GM12801 (cell line): Measurements from ENCODE around the gene TRABD.

Experiments
- TF ChIP-seq, protein P1 (sequence below): IDR thresholded peaks from one replicate; pipeline ENCODE4 v1.5.1; 2011; ENCODE audit warnings: control low read depth; ENCODE audit not compliant: insufficient read length; ENCODE audit errors: extremely low read depth

Gene TRABD

DNA sequence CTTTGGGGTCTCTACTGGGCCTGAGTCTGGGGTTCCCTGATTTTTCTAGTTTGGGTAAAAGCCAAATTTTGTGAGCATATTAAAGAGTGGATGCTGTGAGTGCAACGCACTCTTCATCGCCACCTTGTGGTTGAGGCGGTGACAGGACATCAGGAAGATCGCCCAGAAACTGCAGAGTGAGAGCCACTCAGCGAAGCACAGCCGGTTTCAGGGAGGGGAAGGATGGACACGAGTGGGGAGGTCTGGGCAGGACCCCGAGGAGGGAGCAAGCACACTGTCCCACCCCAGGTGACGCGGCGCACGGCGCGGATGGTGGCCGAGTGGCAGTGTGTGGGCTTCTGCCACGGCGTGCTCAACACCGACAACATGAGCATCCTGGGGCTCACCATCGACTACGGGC lies 24.2 kb downstream of the TRABD start:
- TF ChIP-seq, protein P1, sequence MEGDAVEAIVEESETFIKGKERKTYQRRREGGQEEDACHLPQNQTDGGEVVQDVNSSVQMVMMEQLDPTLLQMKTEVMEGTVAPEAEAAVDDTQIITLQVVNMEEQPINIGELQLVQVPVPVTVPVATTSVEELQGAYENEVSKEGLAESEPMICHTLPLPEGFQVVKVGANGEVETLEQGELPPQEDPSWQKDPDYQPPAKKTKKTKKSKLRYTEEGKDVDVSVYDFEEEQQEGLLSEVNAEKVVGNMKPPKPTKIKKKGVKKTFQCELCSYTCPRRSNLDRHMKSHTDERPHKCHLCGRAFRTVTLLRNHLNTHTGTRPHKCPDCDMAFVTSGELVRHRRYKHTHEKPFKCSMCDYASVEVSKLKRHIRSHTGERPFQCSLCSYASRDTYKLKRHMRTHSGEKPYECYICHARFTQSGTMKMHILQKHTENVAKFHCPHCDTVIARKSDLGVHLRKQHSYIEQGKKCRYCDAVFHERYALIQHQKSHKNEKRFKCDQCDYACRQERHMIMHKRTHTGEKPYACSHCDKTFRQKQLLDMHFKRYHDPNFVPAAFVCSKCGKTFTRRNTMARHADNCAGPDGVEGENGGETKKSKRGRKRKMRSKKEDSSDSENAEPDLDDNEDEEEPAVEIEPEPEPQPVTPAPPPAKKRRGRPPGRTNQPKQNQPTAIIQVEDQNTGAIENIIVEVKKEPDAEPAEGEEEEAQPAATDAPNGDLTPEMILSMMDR = no peak

GRCh38 chr22:50210378-50211139 lies 24.8 kb downstream of the TRABD start:
- TF ChIP-seq, protein P1 = no peak

- TF ChIP-seq, protein P1 = no peak
Measured at GRCh38 chr22:50211147-50211546, 25.4 kb downstream of the TRABD start.

DNA sequence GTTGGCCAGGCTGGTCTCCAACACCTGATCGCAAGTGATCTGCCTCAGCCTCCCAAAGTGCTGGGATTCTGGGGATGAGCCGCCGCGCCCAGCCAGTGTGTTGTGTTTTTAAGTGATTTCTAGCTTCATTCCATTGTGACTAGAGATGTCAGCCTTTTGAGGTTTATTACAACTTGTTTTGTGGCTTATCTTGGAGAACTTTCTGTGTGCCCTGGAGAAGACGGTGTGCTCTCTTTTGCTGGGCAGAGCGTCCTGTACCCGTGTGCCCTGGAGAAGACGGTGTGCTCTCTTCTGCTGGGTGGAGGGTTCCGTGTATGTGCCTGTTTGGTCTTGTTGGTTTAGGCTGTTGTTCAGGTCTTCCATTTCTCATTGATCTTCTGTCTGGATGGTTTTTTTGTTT lies 27.6 kb downstream of the TRABD start:
- TF ChIP-seq, protein P1 = no peak

DNA sequence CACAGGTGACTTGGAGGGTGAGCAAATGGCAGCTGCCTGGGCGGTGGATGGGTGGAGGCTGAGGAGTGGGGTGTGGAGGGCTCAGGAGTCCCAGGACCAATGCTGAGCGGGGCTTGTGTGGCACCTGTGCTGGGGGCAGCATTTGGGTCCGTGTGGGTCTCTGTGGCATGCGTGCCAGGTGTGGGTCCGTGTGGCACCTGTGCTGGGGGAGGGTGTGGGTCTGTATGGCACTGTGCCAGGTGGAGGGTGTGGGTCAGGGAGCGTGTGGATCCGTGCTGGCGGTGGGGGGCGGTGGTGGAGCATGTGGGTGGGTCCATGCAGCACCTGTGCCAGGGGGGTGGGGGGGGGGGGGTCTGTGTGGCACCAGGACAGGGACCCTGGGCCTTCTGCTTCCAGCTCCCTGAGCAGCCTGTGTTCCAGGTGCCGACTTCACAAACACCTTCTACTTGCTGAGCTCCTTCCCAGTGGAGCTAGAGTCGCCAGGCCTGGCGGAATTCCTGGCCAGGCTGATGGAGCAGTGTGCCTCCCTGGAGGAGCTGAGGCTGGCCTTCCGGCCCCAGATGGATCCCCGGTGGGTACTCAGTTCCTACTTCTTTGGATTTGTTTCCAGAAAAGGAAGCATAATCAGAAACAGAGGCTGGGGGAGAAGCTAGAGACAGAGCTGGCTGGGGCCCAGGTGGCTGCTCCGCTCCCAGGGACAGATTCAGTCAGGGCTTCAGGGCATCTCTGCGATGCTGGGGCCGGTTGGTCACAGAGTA lies 29.8 kb downstream of the TRABD start:
- TF ChIP-seq, protein P1 = no peak

GRCh38 chr22:50216055-50216683 lies 30.5 kb downstream of the TRABD start:
- TF ChIP-seq, protein P1 = no peak
